GM18951 (cell line): Measurements from ENCODE around the gene PPHLN1.
A peak's percentile ranks its signal among the peaks of the same experiment; 100 is the strongest.

ENCODE experiments used
- POLR2A ChIP-seq: IDR thresholded peaks from 4 replicates; pipeline ENCODE4 v1.6.1; 2011; ENCODE audit warnings: mild to moderate bottlenecking; ENCODE audit not compliant: insufficient read length, insufficient read depth; ENCODE audit errors: extremely low read depth
- in situ Hi-C: fragments of 300-500 bp; cut with MboI; formaldehyde crosslinking; loops from one replicate; pipeline ENCODE4 v1.12.0; 2022; ENCODE audit warnings: low sequenced_read_pairs, mixed read lengths, inconsistent platforms; ENCODE audit not compliant: unreplicated experiment

PPHLN1 gene, protein sequence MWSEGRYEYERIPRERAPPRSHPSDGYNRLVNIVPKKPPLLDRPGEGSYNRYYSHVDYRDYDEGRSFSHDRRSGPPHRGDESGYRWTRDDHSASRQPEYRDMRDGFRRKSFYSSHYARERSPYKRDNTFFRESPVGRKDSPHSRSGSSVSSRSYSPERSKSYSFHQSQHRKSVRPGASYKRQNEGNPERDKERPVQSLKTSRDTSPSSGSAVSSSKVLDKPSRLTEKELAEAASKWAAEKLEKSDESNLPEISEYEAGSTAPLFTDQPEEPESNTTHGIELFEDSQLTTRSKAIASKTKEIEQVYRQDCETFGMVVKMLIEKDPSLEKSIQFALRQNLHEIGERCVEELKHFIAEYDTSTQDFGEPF

DNA sequence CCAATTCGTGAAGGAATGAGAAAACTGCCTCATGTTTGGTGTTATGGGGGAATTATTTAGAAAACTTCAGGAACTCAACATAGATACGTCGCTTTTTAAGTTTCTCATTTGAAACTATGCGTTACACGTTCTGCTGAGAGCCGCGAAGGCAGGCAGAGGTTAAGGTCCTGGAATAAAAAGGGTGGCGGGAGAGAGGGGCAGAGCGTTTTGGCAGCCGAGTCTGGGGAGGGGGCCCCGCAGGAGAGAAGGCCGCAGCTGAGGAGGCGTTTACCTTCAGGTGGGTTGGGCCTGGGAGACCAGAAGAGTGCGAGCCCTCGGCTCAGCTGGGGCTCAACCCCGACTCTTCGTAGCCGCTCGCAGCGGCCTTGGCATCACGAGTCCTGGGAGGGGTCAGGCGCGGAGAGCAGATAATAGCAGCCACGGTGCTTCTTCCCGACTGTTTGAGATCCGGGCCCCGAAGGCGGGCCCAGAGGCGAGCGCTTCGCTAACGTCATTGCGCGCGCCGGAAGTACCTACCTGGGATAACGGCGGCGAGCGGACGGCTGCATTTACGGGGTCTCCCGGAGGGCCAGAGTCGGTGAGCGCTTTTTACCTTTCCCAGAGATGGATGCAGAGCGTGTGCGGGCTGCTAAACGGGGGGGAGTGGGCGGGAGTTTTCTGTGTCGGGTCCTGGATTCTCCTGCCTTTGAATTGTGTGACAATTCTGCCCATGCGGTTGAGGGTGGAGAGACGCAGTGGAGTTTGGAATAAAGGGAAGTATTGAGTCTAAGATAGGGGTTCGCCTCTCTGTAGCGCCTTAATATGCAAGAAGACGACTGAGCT lies at the start of gene PPHLN1, which contains the start of gene ZCRB1:
Gene PPHLN1 (plus strand): TSS at position 515 of the 822 bp plus-strand sequence. CDS start 9,736 bp downstream, outside the sequence.
Gene ZCRB1 (minus strand): TSS at position 442 of the 822 bp plus-strand sequence. CDS start 1,992 bp downstream, outside the sequence.
- in situ Hi-C loops = loop anchor here (10.0 to 25.0 kb wide), 2 partner anchors 181 to 1039 kb away; partner anchors contain the start of gene GXYLT1
- TF ChIP-seq POLR2A = peak; percentile 82

GRCh38 chr12:42277396-42278127 lies 48.4 kb upstream of the PPHLN1 start:
- in situ Hi-C loops = no loop called here

GRCh38 chr12:42278128-42278510 lies 47.8 kb upstream of the PPHLN1 start:
- in situ Hi-C loops = no loop called here
- TF ChIP-seq POLR2A = no peak

More at GRCh38 chr12:42277396-42278127, 48.4 kb upstream of the PPHLN1 start:
- TF ChIP-seq POLR2A = no peak

DNA sequence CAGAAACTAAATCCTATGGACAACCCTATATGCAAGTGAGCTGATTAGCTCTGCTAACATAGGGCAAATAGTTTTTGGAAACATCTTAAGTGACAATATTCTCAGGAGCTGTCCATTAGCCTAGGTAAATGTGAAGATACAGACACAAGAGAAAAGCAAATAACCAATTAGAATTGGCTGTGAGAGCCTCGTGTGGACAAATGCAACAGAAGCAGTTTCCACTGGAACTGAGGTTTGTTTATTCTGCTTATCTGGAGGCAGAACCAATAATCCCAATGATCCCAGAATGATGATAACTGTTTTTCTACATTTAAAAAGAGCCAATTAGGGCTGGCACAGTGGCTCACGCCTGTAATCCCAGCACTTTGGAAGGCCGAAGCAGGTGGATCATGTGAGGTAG lies 44.7 kb upstream of the PPHLN1 start:
- in situ Hi-C loops = no loop called here
- no peak for TF ChIP-seq POLR2A

DNA sequence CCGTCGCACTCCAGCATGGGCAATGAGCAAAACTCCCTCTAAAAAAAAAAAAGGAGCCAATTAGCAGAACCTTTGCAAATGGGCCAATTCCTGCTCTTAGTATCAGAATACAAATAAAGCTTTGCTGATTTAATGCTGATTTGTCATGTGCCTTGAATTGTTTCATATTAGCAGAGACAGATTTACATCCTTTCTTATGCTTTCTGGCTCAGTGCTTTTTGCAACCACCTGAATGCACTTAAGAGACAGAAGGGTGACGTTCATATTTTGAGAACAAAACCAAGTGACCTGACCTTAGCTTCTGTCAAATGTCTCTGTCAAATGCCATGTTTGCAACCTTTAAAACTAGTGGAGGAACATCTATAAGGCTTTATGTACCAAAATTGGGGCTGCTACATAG lies 44.1 kb upstream of the PPHLN1 start:
- TF ChIP-seq POLR2A = no peak
- in situ Hi-C loops = no loop called here

- TF ChIP-seq POLR2A = no peak
- in situ Hi-C loops = no loop called here
Observed at GRCh38 chr12:42282294-42282693, 43.7 kb upstream of the PPHLN1 start.

DNA sequence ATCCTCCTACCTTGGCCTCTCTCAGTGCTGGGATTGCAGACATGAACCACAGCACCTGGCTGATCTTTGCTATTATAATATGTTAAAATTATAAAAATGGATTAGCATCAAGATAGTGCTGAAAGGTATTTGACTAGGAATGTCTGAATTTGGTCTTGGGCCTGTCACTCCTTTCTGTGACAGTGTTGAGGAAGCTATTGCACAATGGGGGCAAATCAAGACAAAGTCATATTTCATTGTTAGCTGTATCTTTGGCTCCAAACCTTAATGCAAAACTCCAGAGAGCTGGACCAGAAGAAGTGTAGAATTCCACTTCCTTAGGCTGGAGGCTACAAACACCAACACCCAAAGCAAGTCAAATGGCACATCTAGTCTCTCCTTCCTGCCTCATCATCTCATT lies 42.2 kb upstream of the PPHLN1 start:
- TF ChIP-seq POLR2A = no peak
- in situ Hi-C loops = no loop called here

- in situ Hi-C loops = no loop called here
- TF ChIP-seq POLR2A = no peak
Observed at GRCh38 chr12:42284157-42284556, 41.8 kb upstream of the PPHLN1 start.

DNA sequence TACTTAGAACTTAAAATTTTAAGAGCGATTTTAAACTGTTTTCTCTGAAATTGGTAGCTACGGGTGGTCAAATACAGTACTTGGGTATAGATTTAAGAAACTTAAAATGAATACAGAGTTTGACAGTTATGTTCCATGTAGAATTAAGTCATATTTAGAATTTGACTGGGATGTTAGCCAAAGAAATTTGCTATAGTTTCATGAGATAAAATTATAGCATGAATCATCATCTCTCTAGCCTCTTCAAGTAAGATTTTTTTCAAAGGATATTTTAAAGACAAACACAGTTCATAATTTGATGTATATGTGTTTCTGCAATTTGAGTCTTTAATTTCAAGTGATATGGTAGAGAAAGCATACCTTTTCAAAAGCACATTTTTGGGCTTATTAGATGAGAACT lies 41.1 kb upstream of the PPHLN1 start:
- in situ Hi-C loops = no loop called here
- TF ChIP-seq POLR2A = no peak

DNA sequence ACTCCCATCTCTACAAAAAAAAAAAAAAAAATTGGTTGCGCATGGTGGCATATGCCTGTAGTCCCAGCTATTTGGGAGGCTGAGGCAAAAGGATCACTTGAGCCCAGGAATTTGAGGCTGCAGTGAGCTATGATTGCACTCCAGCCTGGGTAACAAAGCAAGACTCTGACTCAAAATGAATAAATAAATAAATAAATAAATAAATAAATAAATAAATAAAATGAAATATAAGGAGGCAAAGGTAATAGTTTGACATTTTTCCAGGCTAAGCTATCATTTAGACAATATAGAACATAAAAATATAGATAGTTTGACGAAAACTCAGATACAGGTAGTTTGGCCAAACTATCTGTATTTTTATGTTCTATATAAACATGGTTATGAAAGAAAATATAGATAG lies 40.5 kb upstream of the PPHLN1 start:
- in situ Hi-C loops = no loop called here
- no peak for TF ChIP-seq POLR2A

DNA sequence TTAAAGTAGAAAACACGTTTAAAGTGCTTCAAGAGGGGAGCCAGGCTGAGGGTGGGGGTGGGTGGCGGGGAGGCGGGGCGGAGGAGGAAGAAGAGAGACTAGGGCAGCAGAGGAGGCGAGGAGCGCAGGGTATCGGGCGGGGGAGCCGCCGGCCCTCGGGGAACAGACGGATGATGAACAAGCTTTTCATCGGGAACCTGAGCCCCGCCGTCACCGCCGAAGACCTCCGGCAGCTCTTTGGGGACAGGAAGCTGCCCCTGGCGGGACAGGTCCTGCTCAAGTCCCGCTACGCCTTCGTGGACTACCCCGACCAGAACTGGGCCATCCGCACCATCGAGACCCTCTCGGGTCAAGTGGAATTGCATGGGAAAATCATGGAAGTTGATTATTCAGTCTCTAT lies 39.2 kb upstream of the PPHLN1 start:
- in situ Hi-C loops = no loop called here
- TF ChIP-seq POLR2A = no peak

GRCh38 chr12:42288544-42288943 lies 37.4 kb upstream of the PPHLN1 start:
- no peak for TF ChIP-seq POLR2A
- in situ Hi-C loops = no loop called here

- in situ Hi-C loops = no loop called here
- no peak for TF ChIP-seq POLR2A
Observed at GRCh38 chr12:42291680-42292079, 34.3 kb upstream of the PPHLN1 start.
